HepG2 (cell line): ENCODE measurements around the gene UCK2. TPM values are rescaled to one million over a fixed set of nuclear protein-coding genes. Genes with fewer than 3 reads are reported as not detected.
A peak's percentile ranks its signal among the peaks of the same experiment; 100 is the strongest.

Experiments
- CHD2 ChIP-seq: IDR thresholded peaks from 2 replicates; pipeline ENCODE4 v1.6.1; 2011; ENCODE audit warnings: low read depth, low read length, improper control_type of control experiment
- KLF11 ChIP-seq: IDR thresholded peaks from 2 replicates; pipeline ENCODE4 v1.6.1; 2016; ENCODE audit warnings: missing compliant biosample characterization
- NFE2L1 ChIP-seq: sonication (generic); formaldehyde crosslinking; IDR thresholded peaks from 2 replicates; pipeline ENCODE4 v1.4.0; 2020; ENCODE audit warnings: missing genetic modification reagents, mild to moderate bottlenecking, borderline replicate concordance
- POGZ ChIP-seq: sonication (generic); formaldehyde crosslinking; IDR thresholded peaks from 2 replicates; pipeline ENCODE4 v1.4.0; 2020; ENCODE audit warnings: mild to moderate bottlenecking, missing genetic modification reagents
- RAD51 ChIP-seq: fragments of 450-650 bp; IDR thresholded peaks from 2 replicates; pipeline ENCODE4 v1.6.1; 2016; ENCODE audit warnings: borderline replicate concordance
- SIX4 ChIP-seq: sonication (generic); formaldehyde crosslinking; IDR thresholded peaks from 2 replicates; pipeline ENCODE4 v1.4.0; 2020; ENCODE audit warnings: missing genetic modification reagents
- SSRP1 ChIP-seq: IDR thresholded peaks from 2 replicates; pipeline ENCODE4 v1.6.1; 2016; ENCODE audit warnings: control low read depth
- TOPORS ChIP-seq: sonication (generic); formaldehyde crosslinking; IDR thresholded peaks from 2 replicates; pipeline ENCODE4 v1.8.0; 2023; ENCODE audit warnings: mild to moderate bottlenecking, missing genetic modification reagents
- ZFP90 ChIP-seq: sonication (generic); formaldehyde crosslinking; IDR thresholded peaks from 2 replicates; pipeline ENCODE4 v1.8.0; 2022; ENCODE audit warnings: missing genetic modification reagents, mild to moderate bottlenecking, inconsistent platforms, borderline replicate concordance
- ZNF441 ChIP-seq: sonication (generic); formaldehyde crosslinking; IDR thresholded peaks from 2 replicates; pipeline ENCODE4 v1.7.0; 2021; ENCODE audit warnings: missing genetic modification reagents, borderline replicate concordance
- ZNF496 ChIP-seq: sonication (generic); formaldehyde crosslinking; IDR thresholded peaks from 2 replicates; pipeline ENCODE4 v1.8.1; 2023; ENCODE audit warnings: mild to moderate bottlenecking, moderate library complexity, missing genetic modification reagents; ENCODE audit not compliant: insufficient replicate concordance
- ZNF549 ChIP-seq: sonication (generic); formaldehyde crosslinking; IDR thresholded peaks from 2 replicates; pipeline ENCODE4 v1.5.0; 2020; ENCODE audit warnings: missing genetic modification reagents
- ZNF777 ChIP-seq: sonication (generic); formaldehyde crosslinking; IDR thresholded peaks from 2 replicates; pipeline ENCODE4 v1.4.0; 2020; ENCODE audit warnings: missing genetic modification reagents
- polyA plus RNA-seq, 8 experiments: library from polyadenylated mRNA; depleted of rRNA in 3 of 8; stranded (reverse) in 7 of 8; unstranded in 1 of 8; fragments of >200 nt; fragmentation: Illumina TruSeq in 4 of 8; extraction: Trizol in 4 of 8; gene quantifications; 2 replicates each; pipeline versions ENCODE4 v1.2.1 to v1.2.3, GENCODE V29; 2011 to 2016; ENCODE audit warnings: low read depth in 4 of 8, missing spikeins in 1 of 8, mixed read lengths in 1 of 8; ENCODE audit not compliant: insufficient read depth in 1 of 8
- total RNA-seq, 5 experiments: library from RNA; depleted of rRNA; stranded (reverse); fragments of >200 nt; fragmentation: Illumina TruSeq; extraction: Trizol; gene quantifications; 2 replicates each; pipeline ENCODE4 v1.2.3, GENCODE V29; 2016; ENCODE audit warnings: low read depth in 1 of 5
- TF ChIP-seq, protein P1 (sequence below): sonication (generic); formaldehyde crosslinking; IDR thresholded peaks from 2 replicates; pipeline ENCODE4 v1.5.1; 2020; ENCODE audit warnings: mild to moderate bottlenecking, missing genetic modification reagents, moderate library complexity
- TF ChIP-seq, protein P2 (sequence below): sonication (generic); formaldehyde crosslinking; IDR thresholded peaks from 2 replicates; pipeline ENCODE4 v1.8.0; 2022; ENCODE audit warnings: low read depth, missing genetic modification reagents
- TF ChIP-seq, protein P3 (sequence below), 2 experiments: sonication (generic) in 1 of 2; formaldehyde crosslinking in 1 of 2; IDR thresholded peaks; 2 replicates each; pipeline versions ENCODE4 v1.6.1 to v1.9.0; 2014 to 2022; ENCODE audit warnings: antibody characterized with exemption in 1 of 2, borderline replicate concordance in 1 of 2, inconsistent platforms in 1 of 2, low read depth in 1 of 2, missing genetic modification reagents in 1 of 2
- TF ChIP-seq, protein P4 (sequence below): sonication (generic); formaldehyde crosslinking; IDR thresholded peaks from 2 replicates; pipeline ENCODE4 v1.4.0; 2020; ENCODE audit warnings: missing genetic modification reagents, borderline replicate concordance

Gene UCK2
- total and polyA plus RNA-seq, 2 of the 13 experiments (the other 11 are each of a cell fraction or from before 2014, with no cell fraction given) = 64.3 to 78.0 TPM

DNA sequence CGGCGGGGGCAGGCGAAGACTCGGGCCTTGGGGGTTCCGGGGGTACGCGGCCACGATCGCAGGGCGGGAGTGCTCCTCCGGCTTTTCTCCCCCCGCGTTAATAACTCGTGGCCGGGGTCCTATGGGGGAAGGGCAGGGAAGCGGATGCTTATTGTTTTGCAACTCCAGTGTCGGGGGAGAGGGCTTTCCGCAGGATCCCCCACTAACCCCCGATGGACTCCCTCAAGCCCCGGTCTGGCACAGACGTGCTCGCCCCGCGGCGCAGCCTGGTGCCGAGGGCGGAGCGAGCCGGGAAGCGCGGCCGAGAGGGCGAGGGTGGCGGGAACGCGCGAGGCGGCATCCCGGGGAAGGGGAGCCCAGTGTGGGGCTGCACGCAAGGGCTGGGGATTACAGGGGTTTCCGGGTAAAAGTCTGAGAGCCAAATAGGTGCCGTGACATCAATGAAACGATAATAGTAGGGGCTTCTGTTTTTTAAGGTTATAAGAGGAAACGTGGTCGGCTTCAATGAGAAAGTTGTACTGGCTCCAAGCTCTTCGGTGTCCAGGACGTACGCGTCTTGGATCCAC is 772 bp downstream of the UCK2 start (continued):
- TF ChIP-seq, protein P1, sequence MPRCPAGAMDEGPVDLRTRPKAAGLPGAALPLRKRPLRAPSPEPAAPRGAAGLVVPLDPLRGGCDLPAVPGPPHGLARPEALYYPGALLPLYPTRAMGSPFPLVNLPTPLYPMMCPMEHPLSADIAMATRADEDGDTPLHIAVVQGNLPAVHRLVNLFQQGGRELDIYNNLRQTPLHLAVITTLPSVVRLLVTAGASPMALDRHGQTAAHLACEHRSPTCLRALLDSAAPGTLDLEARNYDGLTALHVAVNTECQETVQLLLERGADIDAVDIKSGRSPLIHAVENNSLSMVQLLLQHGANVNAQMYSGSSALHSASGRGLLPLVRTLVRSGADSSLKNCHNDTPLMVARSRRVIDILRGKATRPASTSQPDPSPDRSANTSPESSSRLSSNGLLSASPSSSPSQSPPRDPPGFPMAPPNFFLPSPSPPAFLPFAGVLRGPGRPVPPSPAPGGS (CRISPR knock-in tag) = no peak
- 0 out of 2 replicates have a peak, but pooled peaks have one; percentile 64 for TF ChIP-seq ZNF777 (CRISPR knock-in tag)
- 0 out of 2 replicates have a peak, but pooled peaks have one; percentile 4 for TF ChIP-seq POGZ (CRISPR knock-in tag)
- TF ChIP-seq, protein P2, sequence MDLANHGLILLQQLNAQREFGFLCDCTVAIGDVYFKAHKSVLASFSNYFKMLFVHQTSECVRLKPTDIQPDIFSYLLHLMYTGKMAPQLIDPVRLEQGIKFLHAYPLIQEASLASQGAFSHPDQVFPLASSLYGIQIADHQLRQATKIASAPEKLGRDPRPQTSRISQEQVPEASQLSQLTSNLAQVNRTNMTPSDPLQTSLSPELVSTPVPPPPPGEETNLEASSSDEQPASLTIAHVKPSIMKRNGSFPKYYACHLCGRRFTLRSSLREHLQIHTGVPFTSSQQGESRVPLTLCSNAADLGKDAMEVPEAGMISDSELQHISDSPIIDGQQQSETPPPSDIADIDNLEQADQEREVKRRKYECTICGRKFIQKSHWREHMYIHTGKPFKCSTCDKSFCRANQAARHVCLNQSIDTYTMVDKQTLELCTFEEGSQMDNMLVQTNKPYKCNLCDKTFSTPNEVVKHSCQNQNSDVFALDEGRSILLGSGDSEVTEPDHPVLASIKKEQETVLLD = peak; percentile 46
- no peak for TF ChIP-seq ZNF496 (CRISPR knock-in tag)
- TF ChIP-seq NFE2L1 (CRISPR knock-in tag) = no peak
- TF ChIP-seq, protein P3, sequence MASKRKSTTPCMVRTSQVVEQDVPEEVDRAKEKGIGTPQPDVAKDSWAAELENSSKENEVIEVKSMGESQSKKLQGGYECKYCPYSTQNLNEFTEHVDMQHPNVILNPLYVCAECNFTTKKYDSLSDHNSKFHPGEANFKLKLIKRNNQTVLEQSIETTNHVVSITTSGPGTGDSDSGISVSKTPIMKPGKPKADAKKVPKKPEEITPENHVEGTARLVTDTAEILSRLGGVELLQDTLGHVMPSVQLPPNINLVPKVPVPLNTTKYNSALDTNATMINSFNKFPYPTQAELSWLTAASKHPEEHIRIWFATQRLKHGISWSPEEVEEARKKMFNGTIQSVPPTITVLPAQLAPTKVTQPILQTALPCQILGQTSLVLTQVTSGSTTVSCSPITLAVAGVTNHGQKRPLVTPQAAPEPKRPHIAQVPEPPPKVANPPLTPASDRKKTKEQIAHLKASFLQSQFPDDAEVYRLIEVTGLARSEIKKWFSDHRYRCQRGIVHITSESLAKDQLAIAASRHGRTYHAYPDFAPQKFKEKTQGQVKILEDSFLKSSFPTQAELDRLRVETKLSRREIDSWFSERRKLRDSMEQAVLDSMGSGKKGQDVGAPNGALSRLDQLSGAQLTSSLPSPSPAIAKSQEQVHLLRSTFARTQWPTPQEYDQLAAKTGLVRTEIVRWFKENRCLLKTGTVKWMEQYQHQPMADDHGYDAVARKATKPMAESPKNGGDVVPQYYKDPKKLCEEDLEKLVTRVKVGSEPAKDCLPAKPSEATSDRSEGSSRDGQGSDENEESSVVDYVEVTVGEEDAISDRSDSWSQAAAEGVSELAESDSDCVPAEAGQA (IDR thresholded peaks at IDR 0.05; ENCODE audit: low read depth) = no peak
- TF ChIP-seq, protein P3 (CRISPR knock-in tag; IDR thresholded peaks at IDR 0.05; ENCODE audit: borderline replicate concordance) = no peak
- TF ChIP-seq, protein P4, sequence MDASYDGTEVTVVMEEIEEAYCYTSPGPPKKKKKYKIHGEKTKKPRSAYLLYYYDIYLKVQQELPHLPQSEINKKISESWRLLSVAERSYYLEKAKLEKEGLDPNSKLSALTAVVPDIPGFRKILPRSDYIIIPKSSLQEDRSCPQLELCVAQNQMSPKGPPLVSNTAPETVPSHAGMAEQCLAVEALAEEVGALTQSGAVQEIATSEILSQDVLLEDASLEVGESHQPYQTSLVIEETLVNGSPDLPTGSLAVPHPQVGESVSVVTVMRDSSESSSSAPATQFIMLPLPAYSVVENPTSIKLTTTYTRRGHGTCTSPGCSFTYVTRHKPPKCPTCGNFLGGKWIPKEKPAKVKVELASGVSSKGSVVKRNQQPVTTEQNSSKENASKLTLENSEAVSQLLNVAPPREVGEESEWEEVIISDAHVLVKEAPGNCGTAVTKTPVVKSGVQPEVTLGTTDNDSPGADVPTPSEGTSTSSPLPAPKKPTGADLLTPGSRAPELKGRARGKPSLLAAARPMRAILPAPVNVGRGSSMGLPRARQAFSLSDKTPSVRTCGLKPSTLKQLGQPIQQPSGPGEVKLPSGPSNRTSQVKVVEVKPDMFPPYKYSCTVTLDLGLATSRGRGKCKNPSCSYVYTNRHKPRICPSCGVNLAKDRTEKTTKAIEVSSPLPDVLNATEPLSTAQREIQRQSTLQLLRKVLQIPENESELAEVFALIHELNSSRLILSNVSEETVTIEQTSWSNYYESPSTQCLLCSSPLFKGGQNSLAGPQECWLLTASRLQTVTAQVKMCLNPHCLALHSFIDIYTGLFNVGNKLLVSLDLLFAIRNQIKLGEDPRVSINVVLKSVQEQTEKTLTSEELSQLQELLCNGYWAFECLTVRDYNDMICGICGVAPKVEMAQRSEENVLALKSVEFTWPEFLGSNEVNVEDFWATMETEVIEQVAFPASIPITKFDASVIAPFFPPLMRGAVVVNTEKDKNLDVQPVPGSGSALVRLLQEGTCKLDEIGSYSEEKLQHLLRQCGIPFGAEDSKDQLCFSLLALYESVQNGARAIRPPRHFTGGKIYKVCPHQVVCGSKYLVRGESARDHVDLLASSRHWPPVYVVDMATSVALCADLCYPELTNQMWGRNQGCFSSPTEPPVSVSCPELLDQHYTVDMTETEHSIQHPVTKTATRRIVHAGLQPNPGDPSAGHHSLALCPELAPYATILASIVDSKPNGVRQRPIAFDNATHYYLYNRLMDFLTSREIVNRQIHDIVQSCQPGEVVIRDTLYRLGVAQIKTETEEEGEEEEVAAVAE (CRISPR knock-in tag) = no peak
- TF ChIP-seq ZNF549 (CRISPR knock-in tag) = no peak
- no peak for TF ChIP-seq TOPORS
- TF ChIP-seq ZNF441 (CRISPR knock-in tag) = no peak
- TF ChIP-seq ZFP90 = no peak
- TF ChIP-seq RAD51 = no peak
- no peak for TF ChIP-seq SSRP1 (CRISPR knock-in tag)
- TF ChIP-seq SIX4 (CRISPR knock-in tag) = no peak
- no peak for TF ChIP-seq KLF11 (CRISPR knock-in tag)
- no peak for TF ChIP-seq CHD2
